Measurements from ENCODE around the gene TRIM58.

Gene TRIM58

GRCh38 chr1:247883346-247883745 is 26.4 kb downstream of the TRIM58 start:
- H3K27me3 ChIP-seq (replicated peaks in 2 of 5; ENCODE audit: control insufficient read depth in 4 of 5, insufficient read depth in 5 of 5, low read length in 4 of 5), result no peaks in the 10 kb centered on the region
- peaks cover 2 to 36% (median 9%) of the 10 kb centered on the region in 4 experiments for H3K36me3 ChIP-seq (ENCODE audit: control insufficient read depth in 4 of 4, insufficient read depth in 4 of 4, low read length in 3 of 4)
- WGBS (ENCODE audit: insufficient coverage), result 100% methylated on average over 7 of the region's 9 CpGs
- H3K4me3 ChIP-seq (ENCODE audit: control insufficient read depth in 1 of 7, extremely low read depth in 1 of 7, insufficient read depth in 4 of 7, low read depth in 2 of 7, low read length in 6 of 7), result no peak overlapping the region
- ChIA-PET POLR2A (no interaction called here), CTCF (no interaction called here)
- no peaks in the 10 kb centered on the region for H3K9me3 ChIP-seq (ENCODE audit: control extremely low read depth in 1 of 5, control insufficient read depth in 4 of 5, insufficient read depth in 2 of 5, low read depth in 1 of 5, low read length in 4 of 5)
- no peaks in the 10 kb centered on the region for H3K4me1 ChIP-seq (ENCODE audit: control extremely low read depth in 1 of 4, control insufficient read depth in 4 of 4, insufficient read depth in 4 of 4, low read length in 3 of 4)
- no peak for DNase-seq
- no peak overlapping the region for H3K27ac ChIP-seq (ENCODE audit: insufficient read depth in 1 of 2, low read depth in 1 of 2, low read length in 2 of 2, poor library complexity in 1 of 2, severe bottlenecking in 2 of 2)

- Histone ChIP-seq H3K4me3 (ENCODE audit: control insufficient read depth in 1 of 7, extremely low read depth in 1 of 7, insufficient read depth in 4 of 7, low read depth in 2 of 7, low read length in 6 of 7) (no peak overlapping the region), H3K27me3 (replicated peaks in 2 of 5; ENCODE audit: control insufficient read depth in 4 of 5, insufficient read depth in 5 of 5, low read length in 4 of 5) (no peaks in the 10 kb centered on the region), H3K9me3 (ENCODE audit: control extremely low read depth in 1 of 5, control insufficient read depth in 4 of 5, insufficient read depth in 2 of 5, low read depth in 1 of 5, low read length in 4 of 5) (no peaks in the 10 kb centered on the region), H3K27ac (ENCODE audit: insufficient read depth in 1 of 2, low read depth in 1 of 2, low read length in 2 of 2, poor library complexity in 1 of 2, severe bottlenecking in 2 of 2) (peak overlapping the region in 1 of 2 experiments; percentile 1), H3K36me3 (ENCODE audit: control insufficient read depth in 4 of 4, insufficient read depth in 4 of 4, low read length in 3 of 4) (peaks cover 0 to 23% (median 2%) of the 10 kb centered on the region in 4 experiments), H3K4me1 (ENCODE audit: control extremely low read depth in 1 of 4, control insufficient read depth in 4 of 4, insufficient read depth in 4 of 4, low read length in 3 of 4) (no peaks in the 10 kb centered on the region)
- ChIA-PET POLR2A (interaction anchor here (0.6 kb wide), 3 partner anchors 22 to 219 kb away, joined by 3 to 5 read pairs (median 4); no protein-coding TSS in a partner anchor), CTCF (interaction anchor here (0.6 to 2.1 kb wide), 6 partner anchors 11 to 1091 kb away, joined by 3 to 8 read pairs (median 4); partner anchors contain the start of gene OR2W3)
- no peak for DNase-seq
- 100% methylated on average over 3 of the region's 10 CpGs for WGBS (ENCODE audit: insufficient coverage)
Measured at GRCh38 chr1:247884797-247885413, 27.9 kb downstream of the TRIM58 start.

GRCh38 chr1:247895163-247895637 is 38.2 kb downstream of the TRIM58 start, which contains the start of gene OR2W3:
Gene OR2W3 (plus strand): TSS chr1:247895587. CDS start chr1:247895587, 0 bp downstream.
- Histone ChIP-seq H3K4me3 (ENCODE audit: control insufficient read depth in 1 of 7, extremely low read depth in 1 of 7, insufficient read depth in 4 of 7, low read depth in 2 of 7, low read length in 6 of 7) (no peak within 1 kb of the TSS), H3K27me3 (replicated peaks in 2 of 5; ENCODE audit: control insufficient read depth in 4 of 5, insufficient read depth in 5 of 5, low read length in 4 of 5) (no peaks in the 10 kb centered on the region), H3K9me3 (ENCODE audit: control extremely low read depth in 1 of 5, control insufficient read depth in 4 of 5, insufficient read depth in 2 of 5, low read depth in 1 of 5, low read length in 4 of 5) (peaks cover 0 to 23% (median 7%) of the 10 kb centered on the region in 5 experiments), H3K36me3 (ENCODE audit: control insufficient read depth in 4 of 4, insufficient read depth in 4 of 4, low read length in 3 of 4) (peaks cover 4 to 24% (median 13%) of the 10 kb centered on the region in 4 experiments), H3K4me1 (ENCODE audit: control extremely low read depth in 1 of 4, control insufficient read depth in 4 of 4, insufficient read depth in 4 of 4, low read length in 3 of 4) (no peaks in the 10 kb centered on the region), H3K27ac (ENCODE audit: insufficient read depth in 1 of 2, low read depth in 1 of 2, low read length in 2 of 2, poor library complexity in 1 of 2, severe bottlenecking in 2 of 2) (peak within 1 kb of the TSS in 1 of 2 experiments; percentile 37)
- no peak for DNase-seq
- CTCF ChIA-PET, result interaction anchor here (1.0 to 2.1 kb wide), 5 partner anchors 8 to 37 kb away, joined by 3 to 8 read pairs (median 5); no protein-coding TSS in a partner anchor
- POLR2A ChIA-PET, result interaction anchor here (0.7 kb wide), 1 partner anchor 10 kb away, joined by 3 read pairs; no protein-coding TSS in a partner anchor
- WGBS (ENCODE audit: insufficient coverage), result 0% methylated on average over 1 of the region's 2 CpGs

- WGBS (ENCODE audit: insufficient coverage), result 98% methylated on average over 12 of the region's 14 CpGs
- Histone ChIP-seq H3K4me1 (ENCODE audit: control extremely low read depth in 1 of 4, control insufficient read depth in 4 of 4, insufficient read depth in 4 of 4, low read length in 3 of 4) (no peaks in the 10 kb centered on the region), H3K4me3 (ENCODE audit: control insufficient read depth in 1 of 7, extremely low read depth in 1 of 7, insufficient read depth in 4 of 7, low read depth in 2 of 7, low read length in 6 of 7) (no peak overlapping the region), H3K27me3 (replicated peaks in 2 of 5; ENCODE audit: control insufficient read depth in 4 of 5, insufficient read depth in 5 of 5, low read length in 4 of 5) (no peaks in the 10 kb centered on the region), H3K36me3 (ENCODE audit: control insufficient read depth in 4 of 4, insufficient read depth in 4 of 4, low read length in 3 of 4) (peaks cover 4 to 24% (median 13%) of the 10 kb centered on the region in 4 experiments), H3K27ac (ENCODE audit: insufficient read depth in 1 of 2, low read depth in 1 of 2, low read length in 2 of 2, poor library complexity in 1 of 2, severe bottlenecking in 2 of 2) (no peak overlapping the region), H3K9me3 (ENCODE audit: control extremely low read depth in 1 of 5, control insufficient read depth in 4 of 5, insufficient read depth in 2 of 5, low read depth in 1 of 5, low read length in 4 of 5) (peaks cover 0 to 23% (median 7%) of the 10 kb centered on the region in 5 experiments)
- ChIA-PET POLR2A (no interaction called here), CTCF (interaction anchor here (1.0 to 2.1 kb wide), 5 partner anchors 8 to 15 kb away, joined by 3 to 8 read pairs (median 4); no protein-coding TSS in a partner anchor)
- no peak for DNase-seq
Measured at GRCh38 chr1:247895976-247896375, 39.0 kb downstream of the TRIM58 start.

GRCh38 chr1:247904122-247904521 is 47.1 kb downstream of the TRIM58 start:
- 96% methylated on average over 2 of the region's 6 CpGs for WGBS (ENCODE audit: insufficient coverage)
- Histone ChIP-seq H3K9me3 (ENCODE audit: control extremely low read depth in 1 of 5, control insufficient read depth in 4 of 5, insufficient read depth in 2 of 5, low read depth in 1 of 5, low read length in 4 of 5) (peaks cover 0 to 6% (median 0%) of the 10 kb centered on the region in 5 experiments), H3K27me3 (replicated peaks in 2 of 5; ENCODE audit: control insufficient read depth in 4 of 5, insufficient read depth in 5 of 5, low read length in 4 of 5) (no peaks in the 10 kb centered on the region), H3K27ac (ENCODE audit: insufficient read depth in 1 of 2, low read depth in 1 of 2, low read length in 2 of 2, poor library complexity in 1 of 2, severe bottlenecking in 2 of 2) (no peak overlapping the region), H3K4me1 (ENCODE audit: control extremely low read depth in 1 of 4, control insufficient read depth in 4 of 4, insufficient read depth in 4 of 4, low read length in 3 of 4) (peaks cover 15 to 31% (median 22%) of the 10 kb centered on the region in 4 experiments), H3K4me3 (ENCODE audit: control insufficient read depth in 1 of 7, extremely low read depth in 1 of 7, insufficient read depth in 4 of 7, low read depth in 2 of 7, low read length in 6 of 7) (no peak overlapping the region), H3K36me3 (ENCODE audit: control insufficient read depth in 4 of 4, insufficient read depth in 4 of 4, low read length in 3 of 4) (peaks cover 0 to 2% (median 0%) of the 10 kb centered on the region in 4 experiments)
- no peak for DNase-seq
- ChIA-PET POLR2A (interaction anchor here (0.6 kb wide), 1 partner anchor 46 kb away, joined by 3 read pairs; no protein-coding TSS in a partner anchor), CTCF (no interaction called here)

GRCh38 chr1:247905181-247905580 is 48.2 kb downstream of the TRIM58 start:
- ChIA-PET CTCF (interaction anchor here (1.8 kb wide), 1 partner anchor 10 kb away, joined by 4 read pairs; the partner anchor contains the start of gene OR2W3), POLR2A (interaction anchor here (0.6 kb wide), 1 partner anchor 10 kb away, joined by 3 read pairs; the partner anchor contains the start of gene OR2W3)
- WGBS (ENCODE audit: insufficient coverage), result 86% methylated on average over 11 of the region's 13 CpGs
- H3K27ac ChIP-seq (ENCODE audit: insufficient read depth in 1 of 2, low read depth in 1 of 2, low read length in 2 of 2, poor library complexity in 1 of 2, severe bottlenecking in 2 of 2), result peak overlapping the region; percentile 43 to 89
- H3K9me3 ChIP-seq (ENCODE audit: control extremely low read depth in 1 of 5, control insufficient read depth in 4 of 5, insufficient read depth in 2 of 5, low read depth in 1 of 5, low read length in 4 of 5), result peaks cover 0 to 4% (median 0%) of the 10 kb centered on the region in 5 experiments
- peak in 1 of 3 donors; percentile 38 for DNase-seq
- no peaks in the 10 kb centered on the region for H3K27me3 ChIP-seq (replicated peaks in 2 of 5; ENCODE audit: control insufficient read depth in 4 of 5, insufficient read depth in 5 of 5, low read length in 4 of 5)
- peak overlapping the region in 2 of 7 experiments; percentile 28 to 56 for H3K4me3 ChIP-seq (ENCODE audit: control insufficient read depth in 1 of 7, extremely low read depth in 1 of 7, insufficient read depth in 4 of 7, low read depth in 2 of 7, low read length in 6 of 7)
- H3K36me3 ChIP-seq (ENCODE audit: control insufficient read depth in 4 of 4, insufficient read depth in 4 of 4, low read length in 3 of 4), result no peaks in the 10 kb centered on the region
- peaks cover 15 to 34% (median 23%) of the 10 kb centered on the region in 4 experiments for H3K4me1 ChIP-seq (ENCODE audit: control extremely low read depth in 1 of 4, control insufficient read depth in 4 of 4, insufficient read depth in 4 of 4, low read length in 3 of 4)
